Renal cortical epithelial cell (primary cell): ENCODE results near the gene PGAM4. TPM values are rescaled to one million over a fixed set of nuclear protein-coding genes. Genes with fewer than 3 reads are reported as not detected.
"Not testable (repeated sequence)": the region's sequence is repeated elsewhere in the genome, so short reads cannot be mapped to it uniquely, and the experiment has no call there.

Experiments
- DNase-seq: peaks from one replicate; pipeline ENCODE4 v3.0.0-alpha.2; 2011; ENCODE audit warnings: low read depth
- total RNA-seq: library from RNA; depleted of rRNA; stranded (reverse); fragments of >200 nt; gene quantifications from 2 replicates; pipeline ENCODE4 v1.2.3, GENCODE V29; 2014

The PGAM4 gene
- total RNA-seq = not detected in 2 replicates

- DNase-seq = no peak
Observed at GRCh38 chrX:77969538-77969937, at the start of gene PGAM4. Gene PGAM4, minus strand, starts transcription at chrX:77969638. Its CDS starts 0 bp downstream, at chrX:77969638.

- DNase-seq = no peak
Observed at GRCh38 chrX:78011846-78012245, 42.4 kb upstream of the PGAM4 start.

- DNase-seq = no peak
Observed at GRCh38 chrX:77979870-77980269, 10.4 kb upstream of the PGAM4 start.

- no peak for DNase-seq
Observed at GRCh38 chrX:77977518-77977917, 8.1 kb upstream of the PGAM4 start.

GRCh38 chrX:77977095-77977494 lies 7.7 kb upstream of the PGAM4 start:
- DNase-seq = no peak

GRCh38 chrX:77975755-77976154 lies 6.3 kb upstream of the PGAM4 start:
- no peak for DNase-seq

GRCh38 chrX:77967631-77968030 lies 1.8 kb downstream of the PGAM4 start:
- no peak for DNase-seq

- no peak for DNase-seq
Observed at GRCh38 chrX:77966361-77966760, 3.1 kb downstream of the PGAM4 start.

- DNase-seq = no peak
Observed at GRCh38 chrX:77962068-77962902, 7.2 kb downstream of the PGAM4 start.

GRCh38 chrX:77961063-77961462 lies 8.4 kb downstream of the PGAM4 start:
- DNase-seq = no peak

GRCh38 chrX:77960567-77960966 lies 8.9 kb downstream of the PGAM4 start:
- no peak for DNase-seq

- DNase-seq = no peak
Observed at GRCh38 chrX:77953708-77954107, 15.7 kb downstream of the PGAM4 start.

GRCh38 chrX:77953302-77953701 lies 16.1 kb downstream of the PGAM4 start:
- peak; percentile 15 for DNase-seq

- DNase-seq = no peak
Observed at GRCh38 chrX:77952173-77952572, 17.3 kb downstream of the PGAM4 start.

- DNase-seq = no peak
Observed at GRCh38 chrX:77949840-77950239, 19.6 kb downstream of the PGAM4 start.

GRCh38 chrX:77946571-77946970 lies 22.9 kb downstream of the PGAM4 start:
- no peak for DNase-seq

- DNase-seq = no peak
Observed at GRCh38 chrX:77945910-77946545, 23.4 kb downstream of the PGAM4 start.

GRCh38 chrX:77945031-77945430 lies 24.4 kb downstream of the PGAM4 start:
- not testable (repeated sequence) for DNase-seq

GRCh38 chrX:77938083-77938680 lies 31.3 kb downstream of the PGAM4 start:
- DNase-seq = peak; percentile 52

GRCh38 chrX:77937291-77937690 lies 32.1 kb downstream of the PGAM4 start:
- DNase-seq = peak; percentile 49

- DNase-seq = no peak
Observed at GRCh38 chrX:77936299-77936698, 33.1 kb downstream of the PGAM4 start.

GRCh38 chrX:77935886-77936285 lies 33.6 kb downstream of the PGAM4 start:
- no peak for DNase-seq

- no peak for DNase-seq
Observed at GRCh38 chrX:77930581-77930980, 38.9 kb downstream of the PGAM4 start.
